Left lung (tissue), 10 donors: ENCODE data around the gene MYBBP1A. TPM values are rescaled to one million over a fixed set of nuclear protein-coding genes. Genes with fewer than 3 reads are reported as not detected.

Source experiments
- ATAC-seq: fragments of 200-7000 bp; cut with Tn5 transposase; one replicate; pipeline ENCODE4 v1.9.1; 2020; ENCODE audit warnings: moderate library complexity
- DNase-seq, 4 donors: peaks; one replicate each; pipeline ENCODE4 v3.0.0-alpha.2; 2013 to 2020
- H3K27ac ChIP-seq, 2 donors: fragments of 200-600 bp; sonication (generic) in 1 of 2; one replicate each; pipeline versions ENCODE4 v1.5.0 to v1.8.0; 2020 to 2021
- H3K27me3 ChIP-seq, 2 donors: fragments of 200-600 bp; sonication (generic) in 1 of 2; one replicate each; pipeline versions ENCODE4 v1.5.0 to v1.8.0; 2020 to 2021
- H3K36me3 ChIP-seq, 2 donors: fragments of 200-600 bp; sonication (generic) in 1 of 2; one replicate each; pipeline versions ENCODE4 v1.5.0 to v1.8.0; 2020 to 2021
- H3K4me1 ChIP-seq, 2 donors: fragments of 200-600 bp; one replicate each; pipeline ENCODE4 v1.8.0; 2021
- H3K4me3 ChIP-seq, 2 donors: fragments of 200-600 bp; sonication (generic) in 1 of 2; one replicate each; pipeline versions ENCODE4 v1.5.0 to v1.8.0; 2020 to 2021; ENCODE audit warnings: mild to moderate bottlenecking in 1 of 2
- H3K9me3 ChIP-seq, 2 donors: fragments of 200-600 bp; sonication (generic) in 1 of 2; one replicate each; pipeline versions ENCODE4 v1.5.0 to v1.8.0; 2020 to 2021
- intact Hi-C, 2 donors: fragments of 100-400 bp; cut with DNase I; formaldehyde crosslinking; loops; one replicate each; pipeline versions ENCODE4 v1.11.2 to v1.14.2; 2022
- polyA plus RNA-seq, 6 donors: library from polyadenylated mRNA; unstranded; fragments of 120-200 nt; gene quantifications; one replicate each; pipeline ENCODE4 v1.2.1, GENCODE V29; 2013; ENCODE audit not compliant: insufficient read length in 6 of 6
- total RNA-seq, 2 donors: library from RNA; stranded (reverse); fragmentation: NEBNext Ultra II Directional; extraction: Animal tissue kit (Norgen Biotek cat#: 25700); gene quantifications; one replicate each; pipeline ENCODE4 v1.2.1, GENCODE V29; 2021
- TF ChIP-seq, protein P1 (sequence below), 2 donors: fragments of 200-600 bp; sonication (generic) in 1 of 2; IDR thresholded peaks; one replicate each; pipeline versions ENCODE4 v1.5.0 to v1.8.0; 2021; ENCODE audit warnings: antibody characterized with exemption in 2 of 2
- donor health status: DM: no; HTN: yes; CAD: no.
- donor health status: DM: no; HTN: no; CAD: no.

The MYBBP1A gene
- total and polyA plus RNA-seq, 8 donors: 28.6 to 53.8 (median 40.6) TPM

DNA sequence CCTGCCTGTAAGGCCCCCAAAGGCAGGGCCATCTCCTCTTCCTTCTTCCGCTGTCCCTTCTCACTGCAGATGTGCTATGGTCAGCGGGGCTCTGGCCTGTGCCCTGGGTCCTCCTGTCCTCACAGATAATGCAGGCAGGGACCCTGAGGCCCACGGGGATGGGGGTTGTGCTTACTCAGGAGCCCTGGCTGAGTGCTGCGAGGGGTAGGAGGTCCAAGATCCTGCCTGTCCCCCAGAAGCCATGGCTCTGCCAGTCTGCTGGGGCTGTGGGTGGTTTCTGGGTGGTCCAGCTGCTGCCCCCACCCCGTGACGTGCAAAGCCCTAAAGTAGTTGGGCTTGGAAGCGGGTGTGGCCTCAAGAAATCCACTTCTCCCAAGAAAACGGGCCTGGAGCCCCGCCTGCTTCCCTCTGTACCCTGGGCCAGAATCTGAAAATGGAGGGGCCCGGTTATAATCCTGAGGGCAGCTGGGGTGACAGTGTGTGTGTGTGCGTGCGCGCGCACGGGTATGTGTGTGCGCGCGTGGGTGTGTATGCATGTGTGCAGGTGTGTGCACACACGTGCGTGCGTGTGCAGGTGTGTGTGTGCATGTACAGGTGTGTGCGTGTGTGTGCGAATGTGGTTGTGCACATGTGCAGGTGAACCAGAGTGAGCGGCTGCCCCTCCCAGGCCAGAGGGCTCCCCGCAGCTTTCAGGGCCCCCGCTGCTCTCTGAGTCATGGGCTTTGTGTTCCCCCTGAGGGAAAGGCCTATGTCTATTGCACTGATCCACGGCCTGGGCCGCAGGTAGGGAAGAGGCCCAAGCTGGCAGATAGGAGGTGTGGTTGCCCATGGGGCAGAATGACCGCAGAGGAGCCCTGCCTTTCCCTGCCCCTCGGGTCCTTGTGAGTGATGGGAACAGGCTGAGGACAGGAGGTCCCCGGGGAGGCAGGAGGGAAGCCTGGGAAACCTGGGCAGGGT, 42.8 kb downstream of the MYBBP1A start:
- Histone ChIP-seq H3K4me1 (peaks cover 15 to 96% of the 10 kb centered on the region in 2 donors), H3K27me3 (no peaks in the 10 kb centered on the region), H3K27ac (no peak overlapping the region), H3K9me3 (no peaks in the 10 kb centered on the region), H3K4me3 (no peak overlapping the region), H3K36me3 (no peaks in the 10 kb centered on the region)
- intact Hi-C loops: no loop called here
- DNase-seq (no peak), ATAC-seq (no peak)
- TF ChIP-seq, protein P1, sequence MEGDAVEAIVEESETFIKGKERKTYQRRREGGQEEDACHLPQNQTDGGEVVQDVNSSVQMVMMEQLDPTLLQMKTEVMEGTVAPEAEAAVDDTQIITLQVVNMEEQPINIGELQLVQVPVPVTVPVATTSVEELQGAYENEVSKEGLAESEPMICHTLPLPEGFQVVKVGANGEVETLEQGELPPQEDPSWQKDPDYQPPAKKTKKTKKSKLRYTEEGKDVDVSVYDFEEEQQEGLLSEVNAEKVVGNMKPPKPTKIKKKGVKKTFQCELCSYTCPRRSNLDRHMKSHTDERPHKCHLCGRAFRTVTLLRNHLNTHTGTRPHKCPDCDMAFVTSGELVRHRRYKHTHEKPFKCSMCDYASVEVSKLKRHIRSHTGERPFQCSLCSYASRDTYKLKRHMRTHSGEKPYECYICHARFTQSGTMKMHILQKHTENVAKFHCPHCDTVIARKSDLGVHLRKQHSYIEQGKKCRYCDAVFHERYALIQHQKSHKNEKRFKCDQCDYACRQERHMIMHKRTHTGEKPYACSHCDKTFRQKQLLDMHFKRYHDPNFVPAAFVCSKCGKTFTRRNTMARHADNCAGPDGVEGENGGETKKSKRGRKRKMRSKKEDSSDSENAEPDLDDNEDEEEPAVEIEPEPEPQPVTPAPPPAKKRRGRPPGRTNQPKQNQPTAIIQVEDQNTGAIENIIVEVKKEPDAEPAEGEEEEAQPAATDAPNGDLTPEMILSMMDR (IDR thresholded peaks at IDR 0.05): no peak

DNA sequence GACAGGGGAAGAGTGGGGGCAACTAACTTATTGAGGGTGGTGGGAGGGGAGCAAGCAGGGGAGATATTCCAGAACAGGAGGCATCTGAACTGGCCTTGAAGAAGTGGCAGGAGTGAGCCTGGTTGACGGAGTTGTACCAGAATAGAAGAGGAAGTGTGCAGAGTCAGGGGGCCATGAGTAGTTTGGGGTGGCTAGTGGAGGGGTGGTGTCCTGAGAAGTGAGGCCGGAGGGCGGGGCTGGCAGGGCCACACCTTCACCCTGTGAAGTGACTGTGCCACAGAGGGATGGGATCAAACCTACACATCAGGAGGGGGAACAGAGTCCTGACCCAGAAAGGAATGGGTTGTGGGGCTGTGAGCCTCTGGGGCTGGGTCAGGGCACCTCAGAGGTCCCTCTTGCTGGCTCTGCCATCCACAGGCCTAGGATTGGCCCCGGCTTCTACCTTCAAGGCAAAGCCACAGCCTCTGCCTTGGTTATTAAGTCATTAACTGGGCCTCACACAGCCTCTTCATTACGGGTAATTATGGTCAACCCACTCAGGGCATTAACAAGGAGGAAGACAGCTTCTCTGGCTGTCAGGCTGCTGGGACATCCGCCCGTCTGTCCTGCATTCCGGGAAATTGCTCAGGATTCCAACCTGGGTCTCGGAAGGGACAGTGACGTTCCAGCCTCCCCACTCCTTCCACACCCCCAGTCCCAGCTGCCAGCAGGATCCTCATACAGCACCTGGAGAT, 43.8 kb downstream of the MYBBP1A start:
- intact Hi-C loops: no loop called here
- Histone ChIP-seq H3K4me1 (peaks cover 12 to 95% of the 10 kb centered on the region in 2 donors), H3K9me3 (no peaks in the 10 kb centered on the region), H3K27me3 (no peaks in the 10 kb centered on the region), H3K36me3 (no peaks in the 10 kb centered on the region), H3K4me3 (no peak overlapping the region), H3K27ac (peak overlapping the region in 1 of 2 donors; percentile 13)
- ATAC-seq (no peak), DNase-seq (no peak)
- TF ChIP-seq, protein P1 (IDR thresholded peaks at IDR 0.05): no peak

DNA sequence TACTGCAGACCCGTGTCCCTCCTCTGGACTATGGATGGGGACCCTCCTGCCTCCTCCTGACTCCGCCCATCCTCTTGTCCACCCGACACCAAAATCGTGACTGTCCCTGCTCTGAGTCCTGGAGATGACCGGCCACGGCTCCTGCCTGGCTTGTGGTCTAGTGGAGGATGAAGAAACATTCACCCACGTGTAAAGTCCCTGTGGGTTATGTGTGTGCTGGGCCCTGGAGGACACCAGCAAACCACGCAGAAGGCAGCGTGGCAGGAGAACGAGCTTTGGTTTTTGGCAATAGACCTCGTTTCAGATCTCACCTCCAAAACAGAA, 44.6 kb downstream of the MYBBP1A start:
- H3K4me1 ChIP-seq: peaks cover 10 to 97% of the 10 kb centered on the region in 2 donors
- H3K9me3 ChIP-seq: no peaks in the 10 kb centered on the region
- peak overlapping the region in 1 of 2 donors; percentile 63 for H3K27ac ChIP-seq
- H3K36me3 ChIP-seq: no peaks in the 10 kb centered on the region
- DNase-seq (no peak), ATAC-seq (no peak)
- intact Hi-C loops: no loop called here
- TF ChIP-seq, protein P1 (IDR thresholded peaks at IDR 0.05): no peak
- H3K4me3 ChIP-seq: no peak overlapping the region
- no peaks in the 10 kb centered on the region for H3K27me3 ChIP-seq

DNA sequence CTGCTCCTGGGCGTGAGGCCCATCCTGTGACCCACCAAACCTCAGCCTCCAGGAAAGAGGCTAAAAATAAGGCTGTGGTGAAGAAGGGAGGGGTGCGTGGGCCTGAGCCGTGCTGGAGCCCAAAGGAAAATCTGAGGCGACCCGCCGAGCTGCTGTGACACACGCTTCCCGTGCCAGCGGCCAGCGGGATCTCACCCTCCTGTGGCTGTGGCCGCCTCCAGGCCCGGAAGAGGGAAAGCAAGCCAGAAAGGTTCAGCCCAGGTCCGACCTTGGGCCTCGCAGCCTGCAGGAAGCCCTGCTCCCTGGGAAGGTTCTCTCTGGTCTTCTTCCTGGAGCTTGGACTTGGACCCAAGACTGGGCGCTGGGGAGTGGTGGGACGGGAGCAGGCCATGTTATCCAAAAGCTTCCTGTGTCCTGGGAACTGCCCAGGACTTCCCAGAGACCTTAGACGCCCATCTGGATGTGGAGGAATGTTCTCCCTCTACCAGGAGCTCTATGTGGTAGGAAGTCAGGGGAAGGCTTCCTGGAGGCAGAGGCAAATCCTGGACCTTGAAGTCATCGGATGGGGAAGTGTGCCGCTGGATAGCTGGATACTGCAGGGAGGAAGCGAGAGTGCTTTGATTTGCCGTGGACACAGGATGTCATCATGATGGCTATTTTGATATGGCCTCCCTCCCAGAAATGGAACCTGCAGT, 45.1 kb downstream of the MYBBP1A start:
- no peak for ATAC-seq
- TF ChIP-seq, protein P1 (IDR thresholded peaks at IDR 0.05): no peak
- Histone ChIP-seq H3K9me3 (no peaks in the 10 kb centered on the region), H3K36me3 (no peaks in the 10 kb centered on the region), H3K4me3 (no peak overlapping the region), H3K4me1 (peaks cover 5 to 97% of the 10 kb centered on the region in 2 donors), H3K27me3 (no peaks in the 10 kb centered on the region), H3K27ac (peak overlapping the region; percentile 47 to 63)
- peak in 1 of 4 donors; percentile 82 for DNase-seq
- intact Hi-C loops: no loop called here
